Ovary (tissue), 3 donors: ENCODE results near the gene PTOV1.

Experiments used
- CTCF ChIP-seq, 3 donors: fragments of 450-650 bp in 2 of 3; fragments of 200-600 bp in 1 of 3; IDR thresholded peaks; one replicate each; pipeline versions ENCODE4 v1.5.1 to v1.8.0; 2016 to 2022; ENCODE audit warnings: antibody characterized with exemption in 3 of 3, mild to moderate bottlenecking in 1 of 3
- POLR2A ChIP-seq: fragments of 450-650 bp; IDR thresholded peaks from one replicate; pipeline ENCODE4 v1.6.1; 2017; ENCODE audit warnings: antibody characterized with exemption, mild to moderate bottlenecking, moderate library complexity
- donor health status: DM: no; HTN: no; CAD: no.

GRCh38 chr19:49881186-49881585 is 30.2 kb downstream of the PTOV1 start:
- TF ChIP-seq CTCF (IDR thresholded peaks at IDR 0.05) (no peak), POLR2A (no peak)
